Astrocyte (in vitro differentiated cells and primary cell): Measurements from ENCODE around the gene RBM38. TPM values are rescaled to one million over a fixed set of nuclear protein-coding genes. Genes with fewer than 3 reads are reported as not detected.

Source experiments
- DNase-seq: peaks from one replicate; pipeline ENCODE4 v3.0.0-alpha.2; 2010; ENCODE audit warnings: low read depth
- FAIRE-seq: peaks from 2 replicates; lab custom pipeline; 2011; peaks lifted over from hg19 to GRCh38; lab: Jason Lieb, UNC
- H2AFZ ChIP-seq: 2 replicates; pipeline ENCODE4 v1.6.0; 2012; ENCODE audit warnings: low read depth, low read length, inconsistent platforms
- H3K27ac ChIP-seq: 2 replicates; pipeline ENCODE4 v1.5.1; 2011; ENCODE audit warnings: low read depth, low read length, inconsistent platforms
- H3K27me3 ChIP-seq: 2 replicates; pipeline ENCODE4 v1.6.0; 2011; ENCODE audit warnings: low read length, inconsistent platforms; ENCODE audit not compliant: insufficient read depth
- H3K36me3 ChIP-seq: 2 replicates; pipeline ENCODE4 v1.5.1; 2011; ENCODE audit warnings: low read length, inconsistent platforms; ENCODE audit not compliant: insufficient read depth
- H3K4me1 ChIP-seq: 2 replicates; pipeline ENCODE4 v1.5.1; 2011; ENCODE audit warnings: low read length, inconsistent platforms; ENCODE audit not compliant: insufficient read depth
- H3K4me2 ChIP-seq: 2 replicates; pipeline ENCODE4 v1.6.0; 2012; ENCODE audit warnings: low read length, inconsistent platforms
- H3K4me3 ChIP-seq: 2 replicates; pipeline ENCODE4 v1.5.1; 2011; ENCODE audit warnings: low read depth, mild to moderate bottlenecking, low read length, inconsistent platforms; ENCODE audit not compliant: insufficient read depth
- H3K79me2 ChIP-seq: 2 replicates; pipeline ENCODE4 v1.6.0; 2012; ENCODE audit warnings: mild to moderate bottlenecking, low read length, inconsistent platforms; ENCODE audit not compliant: insufficient read depth
- H3K9ac ChIP-seq: 2 replicates; pipeline ENCODE4 v1.6.0; 2012; ENCODE audit warnings: mild to moderate bottlenecking, low read length, inconsistent platforms
- H3K9me3 ChIP-seq: 2 replicates; pipeline ENCODE4 v1.5.1; 2012; ENCODE audit warnings: low read depth, mild to moderate bottlenecking, low read length, inconsistent platforms; ENCODE audit not compliant: insufficient read depth
- H4K20me1 ChIP-seq: 2 replicates; pipeline ENCODE4 v1.6.0; 2012; ENCODE audit warnings: low read length, inconsistent platforms; ENCODE audit not compliant: insufficient read depth
- H3K27ac Mint-ChIP-seq: one replicate; pipeline ENCODE4 v1.8.0; 2021; ENCODE audit warnings: mild to moderate bottlenecking, mixed read lengths; ENCODE audit not compliant: unreplicated experiment
- H3K27me3 Mint-ChIP-seq: one replicate; pipeline ENCODE4 v1.8.0; 2021; ENCODE audit warnings: low read depth, mixed read lengths; ENCODE audit not compliant: unreplicated experiment
- H3K36me3 Mint-ChIP-seq: one replicate; pipeline ENCODE4 v1.8.0; 2021; ENCODE audit warnings: low read depth, mixed read lengths; ENCODE audit not compliant: unreplicated experiment
- H3K4me1 Mint-ChIP-seq: one replicate; pipeline ENCODE4 v1.8.0; 2021; ENCODE audit warnings: low read depth, mixed read lengths; ENCODE audit not compliant: unreplicated experiment
- H3K4me3 Mint-ChIP-seq: one replicate; pipeline ENCODE4 v1.8.0; 2021; ENCODE audit warnings: mild to moderate bottlenecking, moderate library complexity, mixed read lengths; ENCODE audit not compliant: unreplicated experiment
- H3K9me3 Mint-ChIP-seq: one replicate; pipeline ENCODE4 v1.8.0; 2021; ENCODE audit warnings: mild to moderate bottlenecking, mixed read lengths; ENCODE audit not compliant: unreplicated experiment
- EZH2 ChIP-seq: IDR thresholded peaks from 2 replicates; pipeline ENCODE4 v1.6.1; 2012; ENCODE audit warnings: mild to moderate bottlenecking, low read length, inconsistent platforms; ENCODE audit not compliant: insufficient read depth
- total RNA-seq: library from RNA; stranded (reverse); gene quantifications from 2 replicates; pipeline ENCODE4 v1.2.1, GENCODE V29; 2021
- TF ChIP-seq, protein P1 (sequence below): IDR thresholded peaks from 2 replicates; pipeline ENCODE4 v1.5.1; 2011; ENCODE audit warnings: low read depth, mild to moderate bottlenecking, inconsistent platforms, low read length, moderate library complexity; ENCODE audit not compliant: insufficient read depth

RBM38 gene
- total RNA-seq, 1 donor from 2014 or later, result 43.5 TPM

DNA sequence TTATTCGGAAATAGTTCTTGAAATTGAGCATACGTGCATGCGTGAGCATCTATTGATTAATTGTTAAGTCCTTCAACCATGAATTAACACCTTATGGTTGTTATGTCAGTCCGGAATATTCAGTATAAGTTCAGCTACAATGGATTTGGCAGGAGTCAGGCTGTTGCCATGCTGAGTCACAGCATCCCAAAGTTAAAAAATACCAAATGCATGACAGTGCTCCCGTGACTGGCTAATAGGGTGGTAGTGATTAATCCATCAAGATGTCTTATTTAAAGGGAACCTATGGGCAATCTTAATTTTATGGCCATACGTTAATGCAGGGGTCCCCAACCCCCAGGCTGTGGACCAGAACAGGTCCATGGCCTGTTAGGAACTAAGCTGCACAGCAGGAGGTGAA lies 29.7 kb upstream of the RBM38 start:
- Histone ChIP-seq H3K27me3 (no peaks in the 10 kb centered on the region), H2AFZ (no peak overlapping the region), H3K36me3 (peaks cover 34% of the 10 kb centered on the region), H3K9me3 (no peaks in the 10 kb centered on the region), H3K4me1 (peaks cover 11% of the 10 kb centered on the region), H4K20me1 (peaks cover 20% of the 10 kb centered on the region), H3K9ac (no peak overlapping the region), H3K4me2 (no peak overlapping the region), H3K27ac (no peak overlapping the region), H3K79me2 (peaks cover 37% of the 10 kb centered on the region), H3K4me3 (peak overlapping the region; percentile 2)
- peak overlapping the region; percentile 54 for H3K27ac Mint-ChIP-seq
- peak; percentile 78 for FAIRE-seq
- H3K27me3 Mint-ChIP-seq, result no peaks in the 10 kb centered on the region
- DNase-seq, result peak; percentile 85
- peaks cover 14% of the 10 kb centered on the region for H3K36me3 Mint-ChIP-seq
- TF ChIP-seq EZH2, result no peak
- TF ChIP-seq, protein P1, sequence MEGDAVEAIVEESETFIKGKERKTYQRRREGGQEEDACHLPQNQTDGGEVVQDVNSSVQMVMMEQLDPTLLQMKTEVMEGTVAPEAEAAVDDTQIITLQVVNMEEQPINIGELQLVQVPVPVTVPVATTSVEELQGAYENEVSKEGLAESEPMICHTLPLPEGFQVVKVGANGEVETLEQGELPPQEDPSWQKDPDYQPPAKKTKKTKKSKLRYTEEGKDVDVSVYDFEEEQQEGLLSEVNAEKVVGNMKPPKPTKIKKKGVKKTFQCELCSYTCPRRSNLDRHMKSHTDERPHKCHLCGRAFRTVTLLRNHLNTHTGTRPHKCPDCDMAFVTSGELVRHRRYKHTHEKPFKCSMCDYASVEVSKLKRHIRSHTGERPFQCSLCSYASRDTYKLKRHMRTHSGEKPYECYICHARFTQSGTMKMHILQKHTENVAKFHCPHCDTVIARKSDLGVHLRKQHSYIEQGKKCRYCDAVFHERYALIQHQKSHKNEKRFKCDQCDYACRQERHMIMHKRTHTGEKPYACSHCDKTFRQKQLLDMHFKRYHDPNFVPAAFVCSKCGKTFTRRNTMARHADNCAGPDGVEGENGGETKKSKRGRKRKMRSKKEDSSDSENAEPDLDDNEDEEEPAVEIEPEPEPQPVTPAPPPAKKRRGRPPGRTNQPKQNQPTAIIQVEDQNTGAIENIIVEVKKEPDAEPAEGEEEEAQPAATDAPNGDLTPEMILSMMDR, result no peak
- no peaks in the 10 kb centered on the region for H3K4me1 Mint-ChIP-seq
- no peak overlapping the region for H3K4me3 Mint-ChIP-seq
- no peaks in the 10 kb centered on the region for H3K9me3 Mint-ChIP-seq

DNA sequence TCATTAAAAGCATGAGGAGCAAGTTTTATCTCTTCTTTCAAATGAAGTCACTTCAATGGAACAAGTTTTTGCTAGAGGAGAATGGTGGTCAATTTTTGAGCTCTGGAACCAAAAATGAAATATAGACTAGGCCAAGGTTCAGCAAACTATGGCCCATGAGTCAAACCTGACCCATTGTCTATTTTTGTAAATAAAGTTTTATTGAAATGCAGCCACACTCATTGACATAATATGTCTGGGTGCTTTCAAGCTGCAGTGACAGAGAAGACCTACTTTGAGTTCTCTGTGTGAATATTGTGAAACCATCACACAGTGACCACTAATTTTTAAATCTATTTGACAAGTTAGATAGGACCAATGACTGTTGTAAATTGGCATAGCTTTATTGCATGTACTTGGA lies 26.7 kb upstream of the RBM38 start:
- FAIRE-seq (no peak), DNase-seq (no peak)
- Histone ChIP-seq H2AFZ (no peak overlapping the region), H4K20me1 (peaks cover 20% of the 10 kb centered on the region), H3K36me3 (peaks cover 54% of the 10 kb centered on the region), H3K9me3 (no peaks in the 10 kb centered on the region), H3K4me3 (no peak overlapping the region), H3K4me1 (peaks cover 11% of the 10 kb centered on the region), H3K27me3 (no peaks in the 10 kb centered on the region), H3K27ac (no peak overlapping the region), H3K4me2 (no peak overlapping the region), H3K79me2 (peaks cover 31% of the 10 kb centered on the region), H3K9ac (no peak overlapping the region)
- Mint-ChIP-seq H3K9me3 (no peaks in the 10 kb centered on the region), H3K4me3 (no peak overlapping the region), H3K27ac (no peak overlapping the region), H3K4me1 (no peaks in the 10 kb centered on the region), H3K36me3 (peaks cover 17% of the 10 kb centered on the region), H3K27me3 (no peaks in the 10 kb centered on the region)
- TF ChIP-seq, protein P1, result no peak
- no peak for TF ChIP-seq EZH2

DNA sequence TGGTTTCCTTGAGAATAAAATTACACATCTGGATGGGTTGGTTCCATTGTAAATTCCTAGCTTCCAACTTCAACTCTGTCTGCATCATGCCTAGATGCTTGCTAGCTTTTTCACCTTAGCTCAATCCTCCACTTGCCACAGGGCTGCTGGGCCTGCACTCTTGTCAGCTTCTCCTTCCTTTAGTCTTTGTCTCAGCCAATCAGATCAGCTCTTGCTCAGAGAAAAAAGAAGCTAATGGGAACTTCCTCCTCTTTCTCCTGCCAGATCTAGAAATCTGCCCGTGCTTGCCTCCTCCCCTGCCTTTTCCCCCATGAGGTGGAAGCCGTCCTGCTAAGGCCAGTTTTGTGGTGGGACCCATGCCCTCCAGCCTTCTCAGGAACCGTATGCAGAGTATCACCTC lies 21.6 kb upstream of the RBM38 start:
- H3K27me3 Mint-ChIP-seq, result no peaks in the 10 kb centered on the region
- Histone ChIP-seq H3K27me3 (no peaks in the 10 kb centered on the region), H3K4me3 (no peak overlapping the region), H3K9me3 (no peaks in the 10 kb centered on the region), H3K4me1 (no peaks in the 10 kb centered on the region), H3K36me3 (peaks cover 61% of the 10 kb centered on the region), H3K27ac (no peak overlapping the region), H2AFZ (no peak overlapping the region), H4K20me1 (no peaks in the 10 kb centered on the region), H3K79me2 (peaks cover 1% of the 10 kb centered on the region), H3K9ac (no peak overlapping the region), H3K4me2 (no peak overlapping the region)
- FAIRE-seq (no peak), DNase-seq (no peak)
- H3K36me3 Mint-ChIP-seq, result peaks cover 35% of the 10 kb centered on the region
- H3K4me1 Mint-ChIP-seq, result no peaks in the 10 kb centered on the region
- H3K9me3 Mint-ChIP-seq, result no peaks in the 10 kb centered on the region
- H3K27ac Mint-ChIP-seq, result no peak overlapping the region
- H3K4me3 Mint-ChIP-seq, result no peak overlapping the region
- TF ChIP-seq, protein P1, result no peak
- TF ChIP-seq EZH2, result no peak
